ENCODE results near the gene LIG3.

DNA sequence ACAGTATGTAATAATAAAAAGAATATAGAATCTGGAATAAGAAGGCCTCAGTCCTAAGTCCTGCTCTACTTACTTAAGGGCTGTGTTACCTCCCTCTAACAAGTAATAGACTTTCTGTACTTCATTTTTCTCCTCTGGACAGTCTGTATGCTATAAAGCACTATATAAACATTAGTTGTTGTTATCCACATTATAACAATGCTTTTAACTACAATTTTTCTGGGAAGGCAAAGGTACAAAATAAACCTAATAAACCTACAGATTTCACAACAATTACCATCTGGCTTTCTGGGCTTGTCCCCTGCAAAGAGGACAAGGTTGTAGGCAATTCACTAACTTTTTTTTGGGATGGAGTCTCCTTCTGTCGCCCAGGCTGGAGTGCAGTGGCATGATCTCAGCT, 50.5 kb downstream of the LIG3 start:
- TF ChIP-seq, protein P1, sequence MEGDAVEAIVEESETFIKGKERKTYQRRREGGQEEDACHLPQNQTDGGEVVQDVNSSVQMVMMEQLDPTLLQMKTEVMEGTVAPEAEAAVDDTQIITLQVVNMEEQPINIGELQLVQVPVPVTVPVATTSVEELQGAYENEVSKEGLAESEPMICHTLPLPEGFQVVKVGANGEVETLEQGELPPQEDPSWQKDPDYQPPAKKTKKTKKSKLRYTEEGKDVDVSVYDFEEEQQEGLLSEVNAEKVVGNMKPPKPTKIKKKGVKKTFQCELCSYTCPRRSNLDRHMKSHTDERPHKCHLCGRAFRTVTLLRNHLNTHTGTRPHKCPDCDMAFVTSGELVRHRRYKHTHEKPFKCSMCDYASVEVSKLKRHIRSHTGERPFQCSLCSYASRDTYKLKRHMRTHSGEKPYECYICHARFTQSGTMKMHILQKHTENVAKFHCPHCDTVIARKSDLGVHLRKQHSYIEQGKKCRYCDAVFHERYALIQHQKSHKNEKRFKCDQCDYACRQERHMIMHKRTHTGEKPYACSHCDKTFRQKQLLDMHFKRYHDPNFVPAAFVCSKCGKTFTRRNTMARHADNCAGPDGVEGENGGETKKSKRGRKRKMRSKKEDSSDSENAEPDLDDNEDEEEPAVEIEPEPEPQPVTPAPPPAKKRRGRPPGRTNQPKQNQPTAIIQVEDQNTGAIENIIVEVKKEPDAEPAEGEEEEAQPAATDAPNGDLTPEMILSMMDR (conservative IDR thresholded peaks at IDR 0.05 in 1 of 2, IDR thresholded peaks at IDR 0.05 in 1 of 2; ENCODE audit: low read depth in 1 of 2, low read length in 2 of 2), result no peak
- TF ChIP-seq EZH2 (IDR thresholded peaks at IDR 0.05; ENCODE audit: low read length, missing control alignments), result no peak

Measured in fibroblast of lung (primary cell).